Coronary artery (tissue), 2 donors: ENCODE data around the gene HSD3B7.
"Not testable (repeated sequence)": the region's sequence is repeated elsewhere in the genome, so short reads cannot be mapped to it uniquely, and the experiment has no call there.

Source experiments
- DNase-seq: peaks from one replicate; pipeline ENCODE4 v3.0.0-alpha.2; 2017; ENCODE audit warnings: low spot score
- H3K27ac ChIP-seq, 2 donors: fragments of 200-600 bp; sonication (generic); one replicate each; pipeline ENCODE4 v1.5.1; 2016 to 2019
- H3K4me3 ChIP-seq: fragments of 200-600 bp; sonication (generic); 2 replicates; pipeline ENCODE4 v1.5.1; 2016; ENCODE audit warnings: mild to moderate bottlenecking, moderate library complexity
- CTCF ChIP-seq: fragments of 200-600 bp; sonication (generic); IDR thresholded peaks from one replicate; pipeline ENCODE4 v1.5.1; 2019; ENCODE audit warnings: antibody characterized with exemption

HSD3B7 gene

GRCh38 chr16:30984669-30985400 is at the start of gene HSD3B7:
HSD3B7 (plus strand) TSS chr16:30985207; CDS start chr16:30985659, 452 bp downstream.
- Histone ChIP-seq H3K4me3 (peak within 1 kb of the TSS; percentile 75), H3K27ac (peak within 1 kb of the TSS; percentile 37 to 82)

DNA sequence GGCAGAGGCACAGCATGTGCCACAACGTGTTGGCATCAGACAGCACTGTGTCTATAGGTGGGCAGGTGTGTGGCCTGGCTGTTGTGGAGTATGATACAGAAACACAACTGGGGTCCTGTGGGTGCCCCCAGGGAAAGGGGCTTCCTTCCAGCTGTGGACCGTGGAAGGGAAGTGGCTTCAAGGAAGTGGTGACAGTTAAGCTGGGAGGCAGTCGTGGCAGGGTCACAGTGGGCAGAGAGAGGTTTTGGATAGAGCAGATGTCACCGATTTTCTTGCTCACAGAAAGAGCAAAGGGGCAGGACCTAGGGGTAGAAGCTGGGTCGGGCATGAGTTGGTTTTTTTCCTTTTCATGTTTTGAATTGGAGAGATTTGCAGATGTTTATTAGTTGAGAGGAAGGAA is 47.3 kb upstream of the HSD3B7 start:
- no peak for DNase-seq
- TF ChIP-seq CTCF: no peak

More at GRCh38 chr16:30984669-30985400, at the start of gene HSD3B7:
- peak; percentile 98 for TF ChIP-seq CTCF
- peak; percentile 91 for DNase-seq

GRCh38 chr16:30939571-30939970 is 45.4 kb upstream of the HSD3B7 start:
- H3K27ac ChIP-seq, DNase-seq, H3K4me3 ChIP-seq: not testable (repeated sequence)

More for the DNA sequence above, 47.3 kb upstream of the HSD3B7 start:
- Histone ChIP-seq H3K27ac (peak overlapping the region; percentile 48 to 68), H3K4me3 (no peak overlapping the region)

GRCh38 chr16:30941600-30942425 is 43.2 kb upstream of the HSD3B7 start:
- DNase-seq: no peak
- TF ChIP-seq CTCF: peak; percentile 88
- no peak overlapping the region for H3K4me3 ChIP-seq
- peak overlapping the region in 1 of 2 donors; percentile 67 for H3K27ac ChIP-seq

DNA sequence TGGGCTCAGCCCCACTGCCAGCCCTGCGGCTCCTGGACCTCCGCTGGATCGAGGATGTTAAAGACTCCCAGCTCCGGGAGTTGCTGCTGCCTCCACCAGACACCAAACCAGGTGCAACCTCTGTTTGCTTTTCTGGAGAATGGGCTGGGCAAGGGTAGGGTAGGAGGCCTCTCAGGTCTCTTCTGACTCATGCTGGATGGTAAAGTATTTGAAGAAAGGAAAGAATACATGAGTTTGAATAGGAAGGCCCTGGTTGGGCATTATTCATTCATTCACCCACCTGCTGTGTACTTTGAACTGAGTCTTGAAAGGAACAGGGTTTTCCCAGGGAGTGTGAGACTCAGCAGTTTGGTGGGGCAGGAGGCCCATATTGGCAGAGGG is 42.6 kb upstream of the HSD3B7 start:
- TF ChIP-seq CTCF: no peak
- peak overlapping the region in 1 of 2 donors; percentile 67 for H3K27ac ChIP-seq
- no peak for DNase-seq
- H3K4me3 ChIP-seq: no peak overlapping the region

- Histone ChIP-seq H3K4me3 (no peak overlapping the region), H3K27ac (no peak overlapping the region)
- no peak for DNase-seq
- no peak for TF ChIP-seq CTCF
These were observed 40.7 kb upstream of the HSD3B7 start for GRCh38 chr16:30944352-30944751.

- no peak for TF ChIP-seq CTCF
- no peak for DNase-seq
- H3K27ac ChIP-seq: peak overlapping the region in 1 of 2 donors; percentile 94
- H3K4me3 ChIP-seq: no peak overlapping the region
These were observed 38.1 kb upstream of the HSD3B7 start for GRCh38 chr16:30946671-30947540.
